Type B pancreatic cell (in vitro differentiated cells): ENCODE measurements around the gene SCN2A. TPM values are rescaled to one million over a fixed set of nuclear protein-coding genes. Genes with fewer than 3 reads are reported as not detected.

Experiments
- DNase-seq: peaks from one replicate; pipeline ENCODE4 v3.0.0; 2021; ENCODE audit warnings: mixed read lengths; ENCODE audit not compliant: unreplicated experiment; ENCODE audit errors: extremely low spot score
- H3K27ac Mint-ChIP-seq: 2 replicates; pipeline ENCODE4 v1.8.0; 2021; ENCODE audit warnings: mild to moderate bottlenecking, mixed read lengths
- H3K27me3 Mint-ChIP-seq: 2 replicates; pipeline ENCODE4 v1.8.0; 2021; ENCODE audit warnings: mixed read lengths
- H3K36me3 Mint-ChIP-seq: 2 replicates; pipeline ENCODE4 v1.8.0; 2021; ENCODE audit warnings: mixed read lengths
- H3K4me1 Mint-ChIP-seq: one replicate; pipeline ENCODE4 v1.8.0; 2021; ENCODE audit warnings: mixed read lengths; ENCODE audit not compliant: unreplicated experiment
- H3K4me3 Mint-ChIP-seq: 2 replicates; pipeline ENCODE4 v1.8.0; 2021; ENCODE audit warnings: mild to moderate bottlenecking, mixed read lengths
- H3K9me3 Mint-ChIP-seq: 2 replicates; pipeline ENCODE4 v1.8.0; 2021; ENCODE audit warnings: mixed read lengths
- total RNA-seq: library from RNA; stranded (reverse); gene quantifications from 2 replicates; pipeline ENCODE4 v1.2.1, GENCODE V29; 2021; ENCODE audit warnings: low replicate concordance
- TF ChIP-seq, protein P1 (sequence below): fragments of 200-600 bp; sonication (generic); conservative IDR thresholded peaks from 2 replicates; pipeline ENCODE4 v1.5.0; 2021; ENCODE audit warnings: antibody characterized with exemption, mild to moderate bottlenecking

Gene SCN2A
- total RNA-seq, 1 donor from 2014 or later = 0.92 TPM

DNA sequence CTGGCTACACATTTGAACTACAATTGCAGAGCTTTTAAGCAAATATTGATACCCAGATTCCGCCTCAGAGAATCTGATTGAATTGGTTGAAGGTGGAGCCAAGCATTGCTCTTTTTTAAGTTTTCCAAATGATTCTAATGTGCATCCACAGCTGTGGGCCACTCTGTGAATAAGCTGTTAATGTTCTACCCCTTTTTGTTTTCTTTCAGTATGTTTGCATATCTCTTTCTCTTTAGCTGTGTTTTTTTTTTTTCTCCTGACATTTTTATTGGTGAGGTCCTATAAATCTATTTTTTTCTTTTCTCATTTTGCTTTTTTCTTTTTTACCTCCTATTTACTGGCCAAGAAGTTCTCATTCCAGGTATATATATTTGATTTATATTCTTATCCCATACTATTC lies 41.9 kb upstream of the SCN2A start:
- Mint-ChIP-seq H3K27ac (no peak overlapping the region), H3K4me3 (no peak overlapping the region), H3K4me1 (no peaks in the 10 kb centered on the region), H3K36me3 (no peaks in the 10 kb centered on the region), H3K27me3 (no peaks in the 10 kb centered on the region), H3K9me3 (no peaks in the 10 kb centered on the region)
- no peak for DNase-seq
- TF ChIP-seq, protein P1, sequence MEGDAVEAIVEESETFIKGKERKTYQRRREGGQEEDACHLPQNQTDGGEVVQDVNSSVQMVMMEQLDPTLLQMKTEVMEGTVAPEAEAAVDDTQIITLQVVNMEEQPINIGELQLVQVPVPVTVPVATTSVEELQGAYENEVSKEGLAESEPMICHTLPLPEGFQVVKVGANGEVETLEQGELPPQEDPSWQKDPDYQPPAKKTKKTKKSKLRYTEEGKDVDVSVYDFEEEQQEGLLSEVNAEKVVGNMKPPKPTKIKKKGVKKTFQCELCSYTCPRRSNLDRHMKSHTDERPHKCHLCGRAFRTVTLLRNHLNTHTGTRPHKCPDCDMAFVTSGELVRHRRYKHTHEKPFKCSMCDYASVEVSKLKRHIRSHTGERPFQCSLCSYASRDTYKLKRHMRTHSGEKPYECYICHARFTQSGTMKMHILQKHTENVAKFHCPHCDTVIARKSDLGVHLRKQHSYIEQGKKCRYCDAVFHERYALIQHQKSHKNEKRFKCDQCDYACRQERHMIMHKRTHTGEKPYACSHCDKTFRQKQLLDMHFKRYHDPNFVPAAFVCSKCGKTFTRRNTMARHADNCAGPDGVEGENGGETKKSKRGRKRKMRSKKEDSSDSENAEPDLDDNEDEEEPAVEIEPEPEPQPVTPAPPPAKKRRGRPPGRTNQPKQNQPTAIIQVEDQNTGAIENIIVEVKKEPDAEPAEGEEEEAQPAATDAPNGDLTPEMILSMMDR = no peak

- TF ChIP-seq, protein P1 = no peak
- H3K4me3 Mint-ChIP-seq = no peak overlapping the region
- no peaks in the 10 kb centered on the region for H3K36me3 Mint-ChIP-seq
- no peaks in the 10 kb centered on the region for H3K27me3 Mint-ChIP-seq
- no peak overlapping the region for H3K27ac Mint-ChIP-seq
- H3K9me3 Mint-ChIP-seq = no peaks in the 10 kb centered on the region
- no peaks in the 10 kb centered on the region for H3K4me1 Mint-ChIP-seq
- no peak for DNase-seq
These were observed 41.0 kb upstream of the SCN2A start for GRCh38 chr2:165198181-165198580.

DNA sequence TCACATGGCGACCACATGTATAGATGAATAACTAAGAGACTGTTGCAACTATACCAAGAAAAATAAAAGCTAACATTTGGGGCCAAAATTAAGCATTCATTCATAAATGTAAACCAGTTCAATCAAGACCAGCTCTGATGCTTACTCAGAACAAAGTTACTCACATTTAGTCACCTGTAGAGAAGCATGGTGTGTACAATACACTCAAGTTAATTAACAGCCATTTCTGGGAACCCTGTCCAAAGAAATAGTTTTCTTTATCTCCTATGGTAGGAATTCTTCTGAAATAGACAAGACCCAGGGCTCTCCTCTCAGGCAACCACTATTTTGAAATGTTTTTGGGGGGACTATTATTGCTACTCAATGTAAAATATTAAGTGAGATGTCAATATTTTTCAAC lies 37.0 kb upstream of the SCN2A start:
- DNase-seq = no peak
- Mint-ChIP-seq H3K9me3 (no peaks in the 10 kb centered on the region), H3K36me3 (no peaks in the 10 kb centered on the region), H3K27ac (no peak overlapping the region), H3K4me3 (no peak overlapping the region), H3K27me3 (no peaks in the 10 kb centered on the region), H3K4me1 (peaks cover 5% of the 10 kb centered on the region)
- TF ChIP-seq, protein P1 = no peak

- Mint-ChIP-seq H3K36me3 (no peaks in the 10 kb centered on the region), H3K27ac (no peak within 1 kb of the TSS), H3K9me3 (peaks cover 5% of the 10 kb centered on the region), H3K4me3 (peak within 1 kb of the TSS; percentile 64), H3K4me1 (peaks cover 5% of the 10 kb centered on the region), H3K27me3 (no peaks in the 10 kb centered on the region)
- TF ChIP-seq, protein P1 = peak; percentile 92
- DNase-seq = no peak
These were observed 35.3 kb upstream of the SCN2A start, which contains the start of gene SCN3A for GRCh38 chr2:165203689-165204559. Gene SCN3A, minus strand, starts transcription at chr2:165204050. Its CDS starts 27,656 bp downstream, at chr2:165176394.

GRCh38 chr2:165205865-165206264 lies 33.3 kb upstream of the SCN2A start:
- H3K9me3 Mint-ChIP-seq = peaks cover 5% of the 10 kb centered on the region
- peaks cover 5% of the 10 kb centered on the region for H3K4me1 Mint-ChIP-seq
- no peak overlapping the region for H3K4me3 Mint-ChIP-seq
- no peak overlapping the region for H3K27ac Mint-ChIP-seq
- no peaks in the 10 kb centered on the region for H3K36me3 Mint-ChIP-seq
- TF ChIP-seq, protein P1 = no peak
- H3K27me3 Mint-ChIP-seq = no peaks in the 10 kb centered on the region
- no peak for DNase-seq
